SU-DHL-6 (cell line): Measurements from ENCODE around the gene PPFIA4.

ENCODE experiments used
- CTCF ChIP-seq: fragments of 200-600 bp; sonication (generic); IDR thresholded peaks from one replicate; pipeline ENCODE4 v1.5.1; 2017; ENCODE audit warnings: antibody characterized with exemption, mild to moderate bottlenecking, low read length, moderate library complexity; ENCODE audit not compliant: insufficient read depth, poor library complexity, severe bottlenecking
- EZH2phosphoT487 ChIP-seq: fragments of 200-600 bp; sonication (generic), shearing (Covaris generic); conservative IDR thresholded peaks from 2 replicates; pipeline ENCODE4 v1.6.1; 2018; ENCODE audit warnings: mild to moderate bottlenecking, antibody characterized with exemption, low read length, moderate library complexity, mixed read lengths

- no peak for TF ChIP-seq CTCF
- TF ChIP-seq EZH2phosphoT487 = no peak
These were observed 23.4 kb downstream of the PPFIA4 start for GRCh38 chr1:203049576-203050180.
